OCI-LY7 (cell line): Measurements from ENCODE around the gene ZNF518A. TPM values are rescaled to one million over a fixed set of nuclear protein-coding genes. Genes with fewer than 3 reads are reported as not detected.

Source experiments
- BruUV-seq: library from RNA; stranded (reverse); fragments of 400-500 nt; replicated peaks from 2 replicates; lab custom pipeline; 2021; lab: Mats Ljungman, UMichigan
- CTCF ChIA-PET: fragments of 300-600 bp; sonication (Branson Sonifier 250); formaldehyde crosslinking; loops from one replicate; lab custom pipeline; 2022; ENCODE audit warnings: antibody characterized with exemption; ENCODE audit not compliant: unreplicated experiment; lab: Charles Lee
- POLR2A ChIA-PET: fragments of 300-600 bp; sonication (Branson Sonifier 250); formaldehyde crosslinking; loops from one replicate; lab custom pipeline; 2022; ENCODE audit warnings: antibody characterized with exemption; lab: Charles Lee
- DNase-seq: peaks from one replicate; pipeline ENCODE4 v3.0.0-alpha.2; 2015; ENCODE audit warnings: low spot score
- H2AFZ ChIP-seq: fragments of 200-600 bp; sonication (generic), shearing (Covaris generic); 2 replicates; pipeline ENCODE4 v1.6.1; 2014; ENCODE audit warnings: mild to moderate bottlenecking, antibody characterized with exemption, low read length, moderate library complexity
- H3K27ac ChIP-seq: fragments of 200-600 bp; sonication (generic); 2 replicates; pipeline ENCODE4 v1.5.1; 2014; ENCODE audit warnings: mixed run types, low read depth, mild to moderate bottlenecking, moderate library complexity, low read length, inconsistent platforms; ENCODE audit not compliant: poor library complexity, severe bottlenecking
- H3K36me3 ChIP-seq: fragments of 200-600 bp; sonication (generic); 2 replicates; pipeline ENCODE4 v1.6.1; 2014; ENCODE audit warnings: mild to moderate bottlenecking, antibody characterized with exemption, low read length, moderate library complexity, mixed read lengths; ENCODE audit not compliant: insufficient read depth
- H3K4me1 ChIP-seq: fragments of 200-600 bp; sonication (generic); 2 replicates; pipeline ENCODE4 v1.5.1; 2014; ENCODE audit warnings: mild to moderate bottlenecking, low read length; ENCODE audit not compliant: insufficient read depth, poor library complexity, severe bottlenecking
- H3K4me2 ChIP-seq: fragments of 200-600 bp; sonication (generic); 2 replicates; pipeline ENCODE4 v1.6.1; 2014; ENCODE audit warnings: mild to moderate bottlenecking, low read length
- H3K4me3 ChIP-seq: fragments of 200-600 bp; sonication (generic); 2 replicates; pipeline ENCODE4 v1.5.1; 2014; ENCODE audit warnings: mild to moderate bottlenecking, low read depth, low read length; ENCODE audit not compliant: poor library complexity, severe bottlenecking
- H3K79me2 ChIP-seq: fragments of 200-600 bp; sonication (generic); 2 replicates; pipeline ENCODE4 v1.6.1; 2016; ENCODE audit warnings: low read depth, mild to moderate bottlenecking, low read length, moderate library complexity, mixed read lengths; ENCODE audit not compliant: insufficient read depth
- H3K9me2 ChIP-seq: fragments of 200-600 bp; sonication (generic); 2 replicates; pipeline ENCODE4 v1.6.1; 2016; ENCODE audit warnings: mild to moderate bottlenecking, low read length, mixed read lengths; ENCODE audit not compliant: insufficient read depth
- H3K9me3 ChIP-seq: fragments of 200-600 bp; sonication (generic); 2 replicates; pipeline ENCODE4 v1.6.1; 2014; ENCODE audit warnings: mild to moderate bottlenecking, mixed run types, low read length, mixed read lengths
- H4K20me1 ChIP-seq: fragments of 200-600 bp; sonication (generic); 2 replicates; pipeline ENCODE4 v1.6.1; 2014; ENCODE audit warnings: mild to moderate bottlenecking, antibody characterized with exemption, low read length, moderate library complexity, mixed read lengths; ENCODE audit not compliant: insufficient read depth
- CTCF ChIP-seq: fragments of 200-600 bp; sonication (generic); conservative IDR thresholded peaks from 2 replicates; pipeline ENCODE4 v1.5.1; 2014; ENCODE audit warnings: mild to moderate bottlenecking, antibody characterized with exemption, low read length, moderate library complexity, mixed read lengths
- EZH2phosphoT487 ChIP-seq: fragments of 200-600 bp; sonication (generic); IDR thresholded peaks from 2 replicates; pipeline ENCODE4 v1.6.1; 2018; ENCODE audit warnings: low read depth, borderline replicate concordance, mild to moderate bottlenecking, mixed run types, antibody characterized with exemption, low read length, moderate library complexity, mixed read lengths
- intact Hi-C: fragments of 100-400 bp; cut with micrococcal nuclease; formaldehyde crosslinking; loops from one replicate; pipeline ENCODE4 v1.10.0; 2022; ENCODE audit not compliant: unreplicated experiment
- total RNA-seq, 2 experiments: library from RNA; depleted of rRNA in 1 of 2; stranded (reverse); fragments of >200 nt in 1 of 2; shearing (Covaris generic) in 1 of 2; gene quantifications; 2 replicates each; pipeline ENCODE4 v1.2.3, GENCODE V29; 2014 to 2022

ZNF518A gene
- total RNA-seq, 2 experiments from 2014 or later: 19.4 to 19.7 TPM

- no peaks in the 10 kb centered on the region for H3K9me3 ChIP-seq
- H4K20me1 ChIP-seq: no peaks in the 10 kb centered on the region
- peak overlapping the region; percentile 4 for H3K27ac ChIP-seq
- ChIA-PET CTCF (no interaction called here), POLR2A (interaction anchor here (0.7 to 1.7 kb wide), 6 partner anchors 10 to 175 kb away, joined by 3 to 6 read pairs (median 3); no protein-coding TSS in a partner anchor)
- TF ChIP-seq CTCF (no peak), EZH2phosphoT487 (no peak)
- H2AFZ ChIP-seq: peak overlapping the region; percentile 97
- no TSS peak for BruUV-seq
- H3K4me2 ChIP-seq: peak overlapping the region; percentile 61
- DNase-seq: peak; percentile 64
- H3K4me1 ChIP-seq: peaks cover 21% of the 10 kb centered on the region
- intact Hi-C loops: no loop called here
- H3K9me2 ChIP-seq: no peaks in the 10 kb centered on the region
- peak overlapping the region; percentile 42 for H3K4me3 ChIP-seq
- no peaks in the 10 kb centered on the region for H3K36me3 ChIP-seq
- no peaks in the 10 kb centered on the region for H3K79me2 ChIP-seq
Observed at GRCh38 chr10:96124230-96125141, 5.6 kb upstream of the ZNF518A start.

- POLR2A ChIA-PET: interaction anchor here (0.7 to 1.0 kb wide), 2 partner anchors 35 to 159 kb away, joined by 3 to 4 read pairs; no protein-coding TSS in a partner anchor
- H3K9me2 ChIP-seq: no peaks in the 10 kb centered on the region
- no peaks in the 10 kb centered on the region for H3K36me3 ChIP-seq
- DNase-seq: no peak
- H3K79me2 ChIP-seq: no peaks in the 10 kb centered on the region
- 0 out of 2 replicates have a peak overlapping the region, but pooled peaks have one; percentile 61 for H3K4me2 ChIP-seq
- peak overlapping the region; percentile 4 for H3K27ac ChIP-seq
- TF ChIP-seq EZH2phosphoT487 (no peak), CTCF (no peak)
- CTCF ChIA-PET: no interaction called here
- H4K20me1 ChIP-seq: no peaks in the 10 kb centered on the region
- H3K4me1 ChIP-seq: peaks cover 23% of the 10 kb centered on the region
- no peak overlapping the region for H3K4me3 ChIP-seq
- intact Hi-C loops: no loop called here
- H3K9me3 ChIP-seq: no peaks in the 10 kb centered on the region
- peak overlapping the region; percentile 97 for H2AFZ ChIP-seq
- BruUV-seq: no TSS peak
Observed at GRCh38 chr10:96125142-96125515, 5.0 kb upstream of the ZNF518A start.
